ENCODE measurements around the gene SLC10A6. TPM values are rescaled to one million over a fixed set of nuclear protein-coding genes. Genes with fewer than 3 reads are reported as not detected.

Gene SLC10A6
- polyA plus RNA-seq, 10 donors: 0.11 to 0.33 (median 0.19) TPM; not detected in 3

- DNase-seq: no peak
Observed at GRCh38 chr4:86791126-86791525, 58.1 kb downstream of the SLC10A6 start.

- DNase-seq: no peak
Observed at GRCh38 chr4:86788826-86789225, 60.4 kb downstream of the SLC10A6 start.

- no peak for DNase-seq
Observed at GRCh38 chr4:86778175-86778574, 71.0 kb downstream of the SLC10A6 start.

- DNase-seq: no peak
Observed at GRCh38 chr4:86775061-86775460, 74.1 kb downstream of the SLC10A6 start.

Other genes starting within 250 kb of the SLC10A6 start
- gene C4orf36, start 43.0 kb upstream of the SLC10A6 start, polyA plus RNA-seq (ENCODE audit: insufficient read length in 10 of 10): 1 to 10 TPM in 1 of 10 donors, under 1 TPM in 6, not detected in 3; 0.35 to 1.0 (median 0.43) TPM
- 10 to 100 TPM; 15.5 to 31.3 (median 22.0) TPM for gene AFF1, start 85.6 kb upstream of the SLC10A6 start, polyA plus RNA-seq (ENCODE audit: insufficient read length in 10 of 10)